HCT116 (cell line): Measurements from ENCODE around the gene TPR. TPM values are rescaled to one million over a fixed set of nuclear protein-coding genes. Genes with fewer than 3 reads are reported as not detected.

Source experiments
- ATAC-seq: fragments of 200-7000 bp; cut with Tn5 transposase; 2 replicates; pipeline ENCODE4 v1.9.1; 2020; ENCODE audit warnings: mild to moderate bottlenecking, moderate library complexity
- BruUV-seq: library from RNA; stranded (reverse); fragments of 400-500 nt; replicated peaks from 2 replicates; lab custom pipeline; 2021; lab: Mats Ljungman, UMichigan
- CTCF ChIA-PET: fragments of 300-600 bp; sonication (Branson Sonifier 250); formaldehyde crosslinking; loops from one replicate; lab custom pipeline; 2021; ENCODE audit warnings: antibody characterized with exemption; lab: Charles Lee
- POLR2A ChIA-PET: fragments of 300-600, 350-600 bp; sonication (Branson Sonifier 250); formaldehyde crosslinking; loops from one replicate; lab custom pipeline; 2021; ENCODE audit warnings: antibody characterized with exemption; lab: Charles Lee
- RAD21 ChIA-PET, 2 experiments: fragments of 300-600 bp; sonication (Branson Sonifier 250); formaldehyde crosslinking; loops; one replicate each; lab custom pipeline; 2023; ENCODE audit warnings: low total read pairs in 2 of 2; ENCODE audit not compliant: uncharacterized antibody in 2 of 2, unreplicated experiment in 2 of 2, low non-redundant PET in 1 of 2; lab: Charles Lee
- DNase-seq: peaks from one replicate; pipeline ENCODE4 v3.0.0-alpha.2; 2010; ENCODE audit warnings: low read depth, low spot score
- H2AFZ ChIP-seq: fragments of 200-600 bp; shearing (Covaris generic), sonication (generic); 2 replicates; pipeline ENCODE4 v1.6.1; 2017; ENCODE audit warnings: low read depth, mixed run types, mixed read lengths, antibody characterized with exemption, low read length; ENCODE audit not compliant: poor library complexity, severe bottlenecking
- H3K27ac ChIP-seq: 2 replicates; pipeline ENCODE4 v1.5.1; 2012; ENCODE audit warnings: low read depth, low read length
- H3K27me3 ChIP-seq: fragments of 200-600 bp; sonication (generic); 2 replicates; pipeline ENCODE4 v1.6.1; 2016; ENCODE audit warnings: mixed run types, low read length, mixed read lengths; ENCODE audit not compliant: insufficient read depth
- H3K36me3 ChIP-seq, 2 experiments: fragments of 200-500 bp in 1 of 2; fragments of 200-600 bp in 1 of 2; sonication (Bioruptor generic) in 1 of 2; sonication (generic) in 1 of 2; 2 replicates each; pipeline versions ENCODE4 v1.5.1 to v1.6.1; 2014 to 2016; ENCODE audit warnings: low read length in 2 of 2, inconsistent platforms in 1 of 2, mixed read lengths in 1 of 2, mixed run types in 1 of 2; ENCODE audit not compliant: insufficient read depth in 2 of 2, control insufficient read depth in 1 of 2
- H3K4me1 ChIP-seq, 2 experiments: fragments of 200-600 bp in 1 of 2; sonication (generic) in 1 of 2; 2 replicates each; pipeline versions ENCODE4 v1.5.1 to v1.6.1; 2012 to 2017; ENCODE audit warnings: low read length in 2 of 2, inconsistent platforms in 1 of 2, mild to moderate bottlenecking in 1 of 2, mixed read lengths in 1 of 2, mixed run types in 1 of 2, moderate library complexity in 1 of 2; ENCODE audit not compliant: insufficient read depth in 2 of 2, control insufficient read depth in 1 of 2
- H3K4me2 ChIP-seq: fragments of 200-600 bp; sonication (generic); 2 replicates; pipeline ENCODE4 v1.6.1; 2017; ENCODE audit warnings: mixed run types, low read length, mixed read lengths
- H3K4me3 ChIP-seq, 2 experiments: fragments of 200-600 bp in 1 of 2; sonication (generic) in 1 of 2; replicated peaks in 1 of 2; 2 replicates each; pipeline ENCODE4 v1.5.1; 2011 to 2016; ENCODE audit warnings: low read length in 2 of 2, control low read depth in 1 of 2, low read depth in 1 of 2, mild to moderate bottlenecking in 1 of 2, mixed read lengths in 1 of 2, mixed run types in 1 of 2
- H3K79me2 ChIP-seq: fragments of 200-600 bp; sonication (generic); 2 replicates; pipeline ENCODE4 v1.6.1; 2017; ENCODE audit warnings: mild to moderate bottlenecking, mixed run types, low read length, moderate library complexity, mixed read lengths; ENCODE audit not compliant: insufficient read depth
- H3K9ac ChIP-seq: fragments of 200-600 bp; sonication (generic); 2 replicates; pipeline ENCODE4 v1.6.1; 2016; ENCODE audit warnings: low read length, mixed read lengths
- H3K9me2 ChIP-seq: fragments of 200-600 bp; sonication (generic), shearing (Covaris generic); 2 replicates; pipeline ENCODE4 v1.6.1; 2017; ENCODE audit warnings: mixed run types, mild to moderate bottlenecking, moderate library complexity; ENCODE audit not compliant: insufficient read depth
- H3K9me3 ChIP-seq, 2 experiments: fragments of 200-500 bp in 1 of 2; fragments of 200-600 bp in 1 of 2; sonication (Bioruptor generic) in 1 of 2; sonication (generic) in 1 of 2; 2 replicates each; pipeline ENCODE4 v1.6.1; 2014 to 2017; ENCODE audit warnings: low read length in 2 of 2, mixed read lengths in 2 of 2, inconsistent platforms in 1 of 2, low read depth in 1 of 2, mild to moderate bottlenecking in 1 of 2, mixed run types in 1 of 2, moderate library complexity in 1 of 2; ENCODE audit not compliant: control insufficient read depth in 1 of 2, insufficient read depth in 1 of 2
- H4K20me1 ChIP-seq: fragments of 200-600 bp; sonication (generic), shearing (Covaris generic); 2 replicates; pipeline ENCODE4 v1.6.1; 2017; ENCODE audit warnings: mixed run types, mild to moderate bottlenecking, moderate library complexity; ENCODE audit not compliant: insufficient read depth
- CEBPB ChIP-seq: IDR thresholded peaks from 2 replicates; pipeline ENCODE4 v1.6.1; 2012; ENCODE audit warnings: low read depth
- FOSL1 ChIP-seq: IDR thresholded peaks from 2 replicates; pipeline ENCODE4 v1.6.1; 2012; ENCODE audit warnings: low read depth
- MAX ChIP-seq: IDR thresholded peaks from 2 replicates; pipeline ENCODE4 v1.6.1; 2012
- SP1 ChIP-seq: IDR thresholded peaks from 2 replicates; pipeline ENCODE4 v1.6.1; 2012; ENCODE audit warnings: low read depth
- YY1 ChIP-seq: IDR thresholded peaks from 2 replicates; pipeline ENCODE4 v1.6.1; 2011; ENCODE audit warnings: low read length, low read depth, moderate library complexity, mild to moderate bottlenecking; ENCODE audit not compliant: insufficient replicate concordance; ENCODE audit errors: extremely low read depth
- ZNF274 ChIP-seq: fragments of 200-500 bp; sonication (Bioruptor generic); IDR thresholded peaks from 2 replicates; pipeline ENCODE4 v1.6.1; 2014; ENCODE audit warnings: mild to moderate bottlenecking, low read depth, low read length, inconsistent platforms
- intact Hi-C: fragments of 100-400 bp; cut with micrococcal nuclease; formaldehyde crosslinking; loops from 2 replicates; pipeline ENCODE4 v1.10.0; 2022
- total RNA-seq: library from RNA; stranded (reverse); gene quantifications from one replicate; pipeline ENCODE4 v1.2.1, GENCODE V29; 2021; ENCODE audit not compliant: unreplicated experiment
- TF ChIP-seq, protein P1 (sequence below): IDR thresholded peaks from 2 replicates; pipeline ENCODE4 v1.6.1; 2011; ENCODE audit warnings: mild to moderate bottlenecking, low read length, moderate library complexity; ENCODE audit not compliant: insufficient replicate concordance; ENCODE audit errors: extremely low read depth
- TF ChIP-seq, protein P2 (sequence below): IDR thresholded peaks from 2 replicates; pipeline ENCODE4 v1.6.1; 2012

The TPR gene
- total RNA-seq, 1 experiment from 2014 or later = 131 TPM

- TSS peak; percentile 63 for BruUV-seq
- H3K4me1 ChIP-seq = peaks cover 5 to 20% of the 10 kb centered on the region in 2 experiments; a peak in 3 of 4 replicates
- H3K4me2 ChIP-seq = peak overlapping the region; percentile 79
- ChIA-PET POLR2A (interaction anchor here (1.2 kb wide), 1 partner anchor 18 kb away, joined by 3 read pairs; no protein-coding TSS in a partner anchor), RAD21 (interaction anchor here in 1 of 2 experiments (1.2 kb wide), 1 partner anchor 610 kb away, joined by 4 read pairs; no protein-coding TSS in a partner anchor), CTCF (interaction anchor here (1.0 to 1.6 kb wide), 12 partner anchors 10 to 610 kb away, joined by 3 to 7 read pairs (median 4); partner anchors contain the start of gene PTGS2)
- H3K4me3 ChIP-seq = peak overlapping the region; percentile 94 to 96
- intact Hi-C loops = loop anchor here (1.0 kb wide), 1 partner anchor 610 kb away; no protein-coding TSS in a partner anchor
- peaks cover 18 to 25% of the 10 kb centered on the region in 2 experiments for H3K36me3 ChIP-seq
- no peaks in the 10 kb centered on the region for H3K9me3 ChIP-seq
- peaks cover 19% of the 10 kb centered on the region; the same call in 1 of the 2 replicates for H4K20me1 ChIP-seq
- H3K27ac ChIP-seq = peak overlapping the region; percentile 87
- ATAC-seq (peak; percentile 20), DNase-seq (no peak)
- no peak overlapping the region for H2AFZ ChIP-seq
- TF ChIP-seq CEBPB (no peak), FOSL1 (0 out of 2 replicates have a peak, but pooled peaks have one; percentile 6)
- H3K79me2 ChIP-seq = peaks cover 94% of the 10 kb centered on the region
- no peaks in the 10 kb centered on the region for H3K9me2 ChIP-seq
- H3K9ac ChIP-seq = peak overlapping the region; percentile 90
- H3K27me3 ChIP-seq = no peaks in the 10 kb centered on the region
These were observed 871 bp upstream of the TPR start for GRCh38 chr1:186375929-186376319.

DNA sequence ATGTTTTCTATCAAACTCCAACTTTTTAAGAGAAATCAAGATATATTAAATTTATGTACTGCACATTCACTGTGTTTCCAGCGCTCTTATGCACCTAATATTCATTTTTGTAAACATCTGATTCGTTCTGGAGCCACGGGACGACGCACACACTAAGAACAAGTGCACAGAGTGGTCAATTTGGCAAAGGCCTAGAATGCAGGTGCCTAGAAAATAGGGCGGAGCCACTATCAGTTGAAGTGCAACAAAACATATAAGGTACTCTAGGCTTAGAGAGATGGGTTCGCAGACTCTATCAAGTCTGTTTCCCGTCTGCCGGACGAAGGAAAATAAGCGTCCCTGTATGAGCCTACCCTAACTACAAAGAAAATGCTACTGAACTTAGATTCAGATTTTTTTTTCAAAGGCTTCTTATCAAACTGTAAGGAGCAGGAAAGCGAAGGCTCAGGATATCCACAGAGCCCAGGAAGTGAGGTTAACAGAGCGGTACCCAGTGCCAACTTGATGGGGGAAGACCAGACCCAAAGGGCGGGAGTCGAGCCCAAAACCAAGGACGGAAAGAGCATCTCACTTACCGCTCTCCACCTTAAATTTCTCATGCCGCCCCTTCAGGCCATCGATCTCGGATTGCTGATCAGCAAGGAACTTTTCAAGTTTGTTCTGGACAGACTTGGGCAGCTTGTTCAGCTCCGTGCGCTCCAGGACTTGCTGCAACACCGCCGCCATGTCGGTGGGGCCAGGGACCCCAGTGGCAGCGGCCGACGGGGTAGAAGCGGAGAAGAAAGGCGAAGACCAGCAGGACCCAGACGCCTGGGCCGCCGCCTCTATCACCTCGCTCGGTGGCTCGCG is 526 bp downstream of the TPR start:
- Histone ChIP-seq H4K20me1 (peaks cover 15% of the 10 kb centered on the region; the same call in 1 of the 2 replicates), H3K4me2 (peak overlapping the region; percentile 79), H3K79me2 (peaks cover 94% of the 10 kb centered on the region), H3K27me3 (no peaks in the 10 kb centered on the region), H3K4me1 (peaks cover 5 to 20% of the 10 kb centered on the region in 2 experiments; a peak in 3 of 4 replicates), H3K9me3 (no peaks in the 10 kb centered on the region), H3K36me3 (peaks cover 24 to 26% of the 10 kb centered on the region in 2 experiments), H3K27ac (peak overlapping the region; percentile 87), H3K9me2 (no peaks in the 10 kb centered on the region), H2AFZ (no peak overlapping the region), H3K4me3 (peak overlapping the region; percentile 94 to 96), H3K9ac (peak overlapping the region; percentile 90)
- TF ChIP-seq, protein P1, sequence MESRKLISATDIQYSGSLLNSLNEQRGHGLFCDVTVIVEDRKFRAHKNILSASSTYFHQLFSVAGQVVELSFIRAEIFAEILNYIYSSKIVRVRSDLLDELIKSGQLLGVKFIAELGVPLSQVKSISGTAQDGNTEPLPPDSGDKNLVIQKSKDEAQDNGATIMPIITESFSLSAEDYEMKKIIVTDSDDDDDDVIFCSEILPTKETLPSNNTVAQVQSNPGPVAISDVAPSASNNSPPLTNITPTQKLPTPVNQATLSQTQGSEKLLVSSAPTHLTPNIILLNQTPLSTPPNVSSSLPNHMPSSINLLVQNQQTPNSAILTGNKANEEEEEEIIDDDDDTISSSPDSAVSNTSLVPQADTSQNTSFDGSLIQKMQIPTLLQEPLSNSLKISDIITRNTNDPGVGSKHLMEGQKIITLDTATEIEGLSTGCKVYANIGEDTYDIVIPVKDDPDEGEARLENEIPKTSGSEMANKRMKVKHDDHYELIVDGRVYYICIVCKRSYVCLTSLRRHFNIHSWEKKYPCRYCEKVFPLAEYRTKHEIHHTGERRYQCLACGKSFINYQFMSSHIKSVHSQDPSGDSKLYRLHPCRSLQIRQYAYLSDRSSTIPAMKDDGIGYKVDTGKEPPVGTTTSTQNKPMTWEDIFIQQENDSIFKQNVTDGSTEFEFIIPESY = no peak
- TF ChIP-seq SP1 = peak; percentile 30; the same call in 1 of the 2 replicates
- TF ChIP-seq YY1 = peak; percentile 65
- 0 out of 2 replicates have a peak, but pooled peaks have one; percentile 32 for TF ChIP-seq MAX
- TF ChIP-seq, protein P2, sequence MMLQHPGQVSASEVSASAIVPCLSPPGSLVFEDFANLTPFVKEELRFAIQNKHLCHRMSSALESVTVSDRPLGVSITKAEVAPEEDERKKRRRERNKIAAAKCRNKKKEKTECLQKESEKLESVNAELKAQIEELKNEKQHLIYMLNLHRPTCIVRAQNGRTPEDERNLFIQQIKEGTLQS = no peak
- TF ChIP-seq ZNF274 = no peak
- BruUV-seq = TSS peak; percentile 51
- ChIA-PET POLR2A (interaction anchor here (0.6 to 1.2 kb wide), 5 partner anchors 8 to 622 kb away, joined by 3 to 5 read pairs (median 3); no protein-coding TSS in a partner anchor), CTCF (interaction anchor here (0.6 to 1.6 kb wide), 30 partner anchors 8 to 636 kb away, joined by 3 to 12 read pairs (median 4); partner anchors contain the start of gene PTGS2), RAD21 (interaction anchor here in 1 of 2 experiments (1.2 kb wide), 1 partner anchor 612 kb away, joined by 4 read pairs; no protein-coding TSS in a partner anchor)
- intact Hi-C loops = loop anchor here (1.0 to 5.0 kb wide), 2 partner anchors 42 to 612 kb away; no protein-coding TSS in a partner anchor
- ATAC-seq = peak; percentile 18; the same call in 1 of the 2 replicates
- DNase-seq = peak; percentile 40
